Measurements from ENCODE around the gene SORCS2. TPM values are rescaled to one million over a fixed set of nuclear protein-coding genes. Genes with fewer than 3 reads are reported as not detected.

SORCS2 gene
- total RNA-seq, 2 donors from 2014 or later, result 0.54 to 0.74 TPM

- no peaks in the 10 kb centered on the region for H3K4me1 ChIP-seq
- H3K27ac ChIP-seq, result no peak overlapping the region
- intact Hi-C loops (cut with DNase I), result no loop called here
- DNase-seq, result no peak
- no peaks in the 10 kb centered on the region for H3K27me3 ChIP-seq
- no peak overlapping the region for H3K4me3 ChIP-seq
- TF ChIP-seq CTCF (IDR thresholded peaks at IDR 0.05), result no peak
- H3K36me3 ChIP-seq, result no peaks in the 10 kb centered on the region
- no peaks in the 10 kb centered on the region for H3K9me3 ChIP-seq
- H3K9ac ChIP-seq (ENCODE audit: low read depth in 2 of 2, low read length in 2 of 2), result no peak overlapping the region
These were observed 367.5 kb downstream of the SORCS2 start for GRCh38 chr4:7559741-7560395.

GRCh38 chr4:7561557-7561956 lies 369.2 kb downstream of the SORCS2 start:
- Histone ChIP-seq H3K27ac (no peak overlapping the region), H3K4me3 (no peak overlapping the region), H3K9me3 (no peaks in the 10 kb centered on the region), H3K36me3 (no peaks in the 10 kb centered on the region), H3K4me1 (no peaks in the 10 kb centered on the region), H3K9ac (ENCODE audit: low read depth in 2 of 2, low read length in 2 of 2) (no peak overlapping the region), H3K27me3 (no peaks in the 10 kb centered on the region)
- DNase-seq, result no peak
- no peak for TF ChIP-seq CTCF (IDR thresholded peaks at IDR 0.05)
- intact Hi-C loops (cut with DNase I), result no loop called here

GRCh38 chr4:7564242-7564641 lies 371.9 kb downstream of the SORCS2 start:
- Histone ChIP-seq H3K9me3 (no peaks in the 10 kb centered on the region), H3K27ac (no peak overlapping the region), H3K9ac (ENCODE audit: low read depth in 2 of 2, low read length in 2 of 2) (no peak overlapping the region), H3K4me3 (no peak overlapping the region), H3K4me1 (no peaks in the 10 kb centered on the region), H3K27me3 (no peaks in the 10 kb centered on the region), H3K36me3 (no peaks in the 10 kb centered on the region)
- DNase-seq, result no peak
- intact Hi-C loops (cut with DNase I), result no loop called here
- TF ChIP-seq CTCF (IDR thresholded peaks at IDR 0.05), result no peak

GRCh38 chr4:7565483-7565882 lies 373.1 kb downstream of the SORCS2 start:
- no peaks in the 10 kb centered on the region for H3K27me3 ChIP-seq
- H3K27ac ChIP-seq, result no peak overlapping the region
- no peak overlapping the region for H3K9ac ChIP-seq (ENCODE audit: low read depth in 2 of 2, low read length in 2 of 2)
- no peak for DNase-seq
- no peak for TF ChIP-seq CTCF (IDR thresholded peaks at IDR 0.05)
- H3K4me1 ChIP-seq, result no peaks in the 10 kb centered on the region
- no peak overlapping the region for H3K4me3 ChIP-seq
- H3K36me3 ChIP-seq, result no peaks in the 10 kb centered on the region
- intact Hi-C loops (cut with DNase I), result no loop called here
- H3K9me3 ChIP-seq, result no peaks in the 10 kb centered on the region

- no peak overlapping the region for H3K9ac ChIP-seq (ENCODE audit: low read depth in 2 of 2, low read length in 2 of 2)
- no peaks in the 10 kb centered on the region for H3K36me3 ChIP-seq
- no peak for TF ChIP-seq CTCF (IDR thresholded peaks at IDR 0.05)
- no peak overlapping the region for H3K4me3 ChIP-seq
- no peaks in the 10 kb centered on the region for H3K27me3 ChIP-seq
- no peak overlapping the region for H3K27ac ChIP-seq
- intact Hi-C loops (cut with DNase I), result no loop called here
- H3K4me1 ChIP-seq, result no peaks in the 10 kb centered on the region
- DNase-seq, result no peak
- no peaks in the 10 kb centered on the region for H3K9me3 ChIP-seq
These were observed 377.8 kb downstream of the SORCS2 start for GRCh38 chr4:7569810-7570783.
